GM20431 (cell line): ENCODE data around the gene MCTP1.

Experiments
- in situ Hi-C: fragments of 300-500 bp; cut with MseI, MboI; formaldehyde crosslinking; loops from one replicate; pipeline ENCODE4 v1.15.0; 2020; ENCODE audit warnings: low sequenced_read_pairs; ENCODE audit not compliant: unreplicated experiment

MCTP1 gene

GRCh38 chr5:94749042-94749441 lies 535.9 kb downstream of the MCTP1 start:
- in situ Hi-C loops: loop anchor here (25.0 kb wide), 1 partner anchor 237 kb away; no protein-coding TSS in a partner anchor

GRCh38 chr5:94748212-94748611 lies 536.7 kb downstream of the MCTP1 start:
- in situ Hi-C loops: loop anchor here (25.0 kb wide), 1 partner anchor 236 kb away; no protein-coding TSS in a partner anchor

GRCh38 chr5:94747371-94747770 lies 537.5 kb downstream of the MCTP1 start:
- in situ Hi-C loops: loop anchor here (25.0 kb wide), 1 partner anchor 235 kb away; no protein-coding TSS in a partner anchor

GRCh38 chr5:94746731-94747124 lies 538.2 kb downstream of the MCTP1 start:
- in situ Hi-C loops: loop anchor here (25.0 kb wide), 1 partner anchor 234 kb away; no protein-coding TSS in a partner anchor

GRCh38 chr5:94745786-94746730 lies 538.8 kb downstream of the MCTP1 start:
- in situ Hi-C loops: loop anchor here (25.0 kb wide), 1 partner anchor 234 kb away; no protein-coding TSS in a partner anchor

- in situ Hi-C loops: loop anchor here (25.0 kb wide), 1 partner anchor 233 kb away; no protein-coding TSS in a partner anchor
Observed at GRCh38 chr5:94744906-94745305, 540.0 kb downstream of the MCTP1 start.

GRCh38 chr5:94742852-94743251 lies 542.0 kb downstream of the MCTP1 start:
- in situ Hi-C loops: loop anchor here (25.0 kb wide), 1 partner anchor 231 kb away; no protein-coding TSS in a partner anchor

GRCh38 chr5:94740286-94740685 lies 544.6 kb downstream of the MCTP1 start:
- in situ Hi-C loops: loop anchor here (25.0 kb wide), 1 partner anchor 228 kb away; no protein-coding TSS in a partner anchor

GRCh38 chr5:94736498-94736897 lies 548.4 kb downstream of the MCTP1 start:
- in situ Hi-C loops: loop anchor here (25.0 kb wide), 1 partner anchor 224 kb away; no protein-coding TSS in a partner anchor

- in situ Hi-C loops: loop anchor here (25.0 kb wide), 1 partner anchor 219 kb away; no protein-coding TSS in a partner anchor
Observed at GRCh38 chr5:94731471-94731870, 553.4 kb downstream of the MCTP1 start.

GRCh38 chr5:94725142-94725541 lies 559.8 kb downstream of the MCTP1 start:
- in situ Hi-C loops: loop anchor here (25.0 kb wide), 1 partner anchor 213 kb away; no protein-coding TSS in a partner anchor

- in situ Hi-C loops: no loop called here
Observed at GRCh38 chr5:94715768-94716167, 569.1 kb downstream of the MCTP1 start.

GRCh38 chr5:94711785-94712184 lies 573.1 kb downstream of the MCTP1 start:
- in situ Hi-C loops: no loop called here

- in situ Hi-C loops: no loop called here
Observed at GRCh38 chr5:94709277-94709676, 575.6 kb downstream of the MCTP1 start.

GRCh38 chr5:94707359-94707758 lies 577.5 kb downstream of the MCTP1 start:
- in situ Hi-C loops: no loop called here

GRCh38 chr5:94705427-94705826 lies 579.5 kb downstream of the MCTP1 start:
- in situ Hi-C loops: no loop called here

GRCh38 chr5:94702729-94703128 lies 582.2 kb downstream of the MCTP1 start:
- in situ Hi-C loops: no loop called here

- in situ Hi-C loops: no loop called here
Observed at GRCh38 chr5:94700592-94700991, 584.3 kb downstream of the MCTP1 start.

- in situ Hi-C loops: no loop called here
Observed at GRCh38 chr5:94699562-94699961, 585.3 kb downstream of the MCTP1 start.

- in situ Hi-C loops: no loop called here
Observed at GRCh38 chr5:94698197-94698596, 586.7 kb downstream of the MCTP1 start.

GRCh38 chr5:94694671-94695070 lies 590.2 kb downstream of the MCTP1 start:
- in situ Hi-C loops: no loop called here
